Caco-2 (cell line): ENCODE measurements around the gene LIMD2. TPM values are rescaled to one million over a fixed set of nuclear protein-coding genes. Genes with fewer than 3 reads are reported as not detected.

ENCODE experiments used
- BruUV-seq: library from RNA; stranded (reverse); fragments of 400-500 nt; replicated peaks from 2 replicates; lab custom pipeline; 2021; lab: Mats Ljungman, UMichigan
- CTCF ChIA-PET: fragments of 300-600 bp; sonication (Branson Sonifier 250); formaldehyde crosslinking; loops from one replicate; lab custom pipeline; 2022; ENCODE audit warnings: antibody characterized with exemption; lab: Charles Lee
- POLR2A ChIA-PET: fragments of 300-600 bp; sonication (Branson Sonifier 250); formaldehyde crosslinking; loops from one replicate; lab custom pipeline; 2022; ENCODE audit warnings: antibody characterized with exemption; lab: Charles Lee
- DNase-seq, 2 experiments: peaks; one replicate each; pipeline versions ENCODE4 v3.0.0 to v3.0.0-alpha.2; 2020 to 2022
- H3K27me3 ChIP-seq: replicated peaks from 2 replicates; pipeline ENCODE4 v1.6.0; 2011; ENCODE audit warnings: low read length; ENCODE audit not compliant: control insufficient read depth, insufficient read depth
- H3K36me3 ChIP-seq: 2 replicates; pipeline ENCODE4 v1.5.1; 2011; ENCODE audit warnings: low read length; ENCODE audit not compliant: control insufficient read depth, insufficient read depth
- H3K4me1 ChIP-seq: fragments of 250-450 bp; sonication (Bioruptor Pico); 2 replicates; pipeline ENCODE4 v1.5.1; 2020; ENCODE audit warnings: mild to moderate bottlenecking
- H3K4me3 ChIP-seq: 2 replicates; pipeline ENCODE4 v1.5.1; 2011; ENCODE audit warnings: low read depth, mild to moderate bottlenecking, control low read depth, low read length
- H3K9me3 ChIP-seq: fragments of 250-450 bp; sonication (Bioruptor Pico); 2 replicates; pipeline ENCODE4 v1.5.1; 2020; ENCODE audit warnings: mild to moderate bottlenecking, moderate library complexity
- H3K27ac Mint-ChIP-seq: one replicate; pipeline ENCODE4 v1.8.0; 2022; ENCODE audit warnings: mixed read lengths; ENCODE audit not compliant: unreplicated experiment
- H3K27me3 Mint-ChIP-seq: one replicate; pipeline ENCODE4 v1.8.0; 2022; ENCODE audit warnings: mixed read lengths; ENCODE audit not compliant: insufficient read depth, unreplicated experiment
- H3K36me3 Mint-ChIP-seq: one replicate; pipeline ENCODE4 v1.8.0; 2022; ENCODE audit warnings: mild to moderate bottlenecking, mixed read lengths; ENCODE audit not compliant: insufficient read depth, unreplicated experiment
- H3K4me1 Mint-ChIP-seq: one replicate; pipeline ENCODE4 v1.8.0; 2022; ENCODE audit warnings: low read depth, mixed read lengths; ENCODE audit not compliant: unreplicated experiment
- H3K4me3 Mint-ChIP-seq: one replicate; pipeline ENCODE4 v1.8.0; 2022; ENCODE audit warnings: mild to moderate bottlenecking, moderate library complexity, mixed read lengths; ENCODE audit not compliant: unreplicated experiment
- H3K9me3 Mint-ChIP-seq: one replicate; pipeline ENCODE4 v1.8.0; 2022; ENCODE audit warnings: mixed read lengths; ENCODE audit not compliant: unreplicated experiment
- CTCF ChIP-seq, 2 experiments: fragments of 200-600 bp in 1 of 2; IDR thresholded peaks; 1 replicate in 1 of 2; 2 replicates in 1 of 2; pipeline versions ENCODE4 v1.5.1 to v1.8.0; 2011 to 2022; ENCODE audit warnings: antibody characterized with exemption in 1 of 2, control low read depth in 1 of 2, inconsistent platforms in 1 of 2, low read depth in 1 of 2, low read length in 1 of 2, mild to moderate bottlenecking in 1 of 2, moderate library complexity in 1 of 2; ENCODE audit not compliant: insufficient read depth in 1 of 2, severe bottlenecking in 1 of 2, unreplicated experiment in 1 of 2
- intact Hi-C: fragments of 100-400 bp; cut with micrococcal nuclease; formaldehyde crosslinking; loops from one replicate; pipeline ENCODE4 v1.10.0; 2022; ENCODE audit not compliant: unreplicated experiment
- total RNA-seq: library from RNA; stranded (reverse); gene quantifications from 2 replicates; pipeline ENCODE4 v1.2.3, GENCODE V29; 2022

The LIMD2 gene
- total RNA-seq, 1 experiment from 2014 or later, result 4.1 TPM

- DNase-seq, result no peak
- no peaks in the 10 kb centered on the region for H3K9me3 ChIP-seq
- CTCF ChIA-PET, result no interaction called here
- intact Hi-C loops, result no loop called here
- H3K4me3 Mint-ChIP-seq, result no peak overlapping the region
- H3K27me3 ChIP-seq, result no peaks in the 10 kb centered on the region
- no peaks in the 10 kb centered on the region for H3K9me3 Mint-ChIP-seq
- no peak overlapping the region for H3K27ac Mint-ChIP-seq
- no peaks in the 10 kb centered on the region for H3K4me1 ChIP-seq
- H3K36me3 Mint-ChIP-seq, result no peaks in the 10 kb centered on the region
- H3K27me3 Mint-ChIP-seq, result no peaks in the 10 kb centered on the region
- BruUV-seq, result no TSS peak
- no peak for TF ChIP-seq CTCF (IDR thresholded peaks at IDR 0.05; ENCODE audit: insufficient read depth in 1 of 2, low read depth in 1 of 2, low read length in 1 of 2, severe bottlenecking in 1 of 2, unreplicated experiment in 1 of 2)
- H3K4me1 Mint-ChIP-seq, result no peaks in the 10 kb centered on the region
- POLR2A ChIA-PET, result no interaction called here
- H3K36me3 ChIP-seq, result no peaks in the 10 kb centered on the region
- no peak overlapping the region for H3K4me3 ChIP-seq
Observed at GRCh38 chr17:63647065-63647725, 52.7 kb downstream of the LIMD2 start.

GRCh38 chr17:63646488-63646806 lies 53.5 kb downstream of the LIMD2 start:
- DNase-seq, result no peak
- Histone ChIP-seq H3K27me3 (no peaks in the 10 kb centered on the region), H3K36me3 (no peaks in the 10 kb centered on the region), H3K4me3 (no peak overlapping the region), H3K4me1 (no peaks in the 10 kb centered on the region), H3K9me3 (no peaks in the 10 kb centered on the region)
- no peaks in the 10 kb centered on the region for H3K36me3 Mint-ChIP-seq
- no peaks in the 10 kb centered on the region for H3K27me3 Mint-ChIP-seq
- H3K4me3 Mint-ChIP-seq, result no peak overlapping the region
- intact Hi-C loops, result no loop called here
- no peak for TF ChIP-seq CTCF (IDR thresholded peaks at IDR 0.05; ENCODE audit: insufficient read depth in 1 of 2, low read depth in 1 of 2, low read length in 1 of 2, severe bottlenecking in 1 of 2, unreplicated experiment in 1 of 2)
- CTCF ChIA-PET, result no interaction called here
- no peak overlapping the region for H3K27ac Mint-ChIP-seq
- H3K4me1 Mint-ChIP-seq, result no peaks in the 10 kb centered on the region
- no peaks in the 10 kb centered on the region for H3K9me3 Mint-ChIP-seq
- BruUV-seq, result no TSS peak
- POLR2A ChIA-PET, result no interaction called here

Other genes with a start within 250 kb of the LIMD2 start
- 1.7 and 3.4 TPM in 2 replicates for gene ACE, start 223.1 kb downstream of the LIMD2 start, total RNA-seq
- not detected in 2 replicates for gene KCNH6, start 176.8 kb downstream of the LIMD2 start, total RNA-seq
- gene DCAF7, start 149.6 kb downstream of the LIMD2 start, total RNA-seq, result 91.2 and 94.5 TPM in 2 replicates
- gene TACO1, start 99.2 kb downstream of the LIMD2 start, total RNA-seq, result 27.9 and 29.1 TPM in 2 replicates
- 15.3 and 16.2 TPM in 2 replicates for gene MAP3K3, start 77.7 kb downstream of the LIMD2 start, total RNA-seq
- gene STRADA, start 41.7 kb upstream of the LIMD2 start, total RNA-seq, result 23.4 and 24.7 TPM in 2 replicates
- 125 and 129 TPM in 2 replicates for gene CCDC47, start 73.5 kb upstream of the LIMD2 start, total RNA-seq
- gene DDX42, start 74.0 kb upstream of the LIMD2 start, total RNA-seq, result 179 and 183 TPM in 2 replicates
- gene PSMC5, start 127.3 kb upstream of the LIMD2 start, total RNA-seq, result 197 TPM in 2 replicates
- gene FTSJ3, start 127.5 kb upstream of the LIMD2 start, total RNA-seq, result 75.9 and 76.3 TPM in 2 replicates
- gene SMARCD2, start 142.6 kb upstream of the LIMD2 start, total RNA-seq, result 134 TPM in 2 replicates
- gene CSH2, start 173.6 kb upstream of the LIMD2 start, total RNA-seq, result not detected in 2 replicates
- gene GH2, start 181.8 kb upstream of the LIMD2 start, total RNA-seq, result not detected in 2 replicates
- gene CSH1, start 196.4 kb upstream of the LIMD2 start, total RNA-seq, result not detected in 2 replicates
- gene CSHL1, start 211.1 kb upstream of the LIMD2 start, total RNA-seq, result not detected in 2 replicates
- not detected in 2 replicates for gene GH1, start 218.7 kb upstream of the LIMD2 start, total RNA-seq
- not detected in 2 replicates for gene CD79B, start 232.2 kb upstream of the LIMD2 start, total RNA-seq